Measurements from ENCODE around the gene SORL1-AS1.

Gene SORL1-AS1

GRCh38 chr11:121415856-121416255 lies 36.9 kb downstream of the SORL1-AS1 start:
- H2BK15ac ChIP-seq (ENCODE audit: low read depth, low read length): no peak overlapping the region
- H4K20me1 ChIP-seq (ENCODE audit: control insufficient read depth, insufficient read depth, insufficient read length): no peaks in the 10 kb centered on the region
- H3K27me3 Mint-ChIP-seq (ENCODE audit: low read depth): no peaks in the 10 kb centered on the region
- no peak overlapping the region for H4K91ac ChIP-seq (ENCODE audit: insufficient read length, low read depth, low read length)
- H3K4ac ChIP-seq (ENCODE audit: low read depth, low read length): no peak overlapping the region
- no peak overlapping the region for H2BK120ac ChIP-seq (ENCODE audit: low read depth, low read length, poor library complexity, severe bottlenecking)
- DNase-seq: no peak
- H4K8ac ChIP-seq (replicated peaks; ENCODE audit: insufficient read length, low read depth, low read length): no peak overlapping the region
- H3K79me2 ChIP-seq (ENCODE audit: insufficient read depth, low read length): no peaks in the 10 kb centered on the region
- no peaks in the 10 kb centered on the region; a peak in 1 of 5 replicates for H3K9me3 Mint-ChIP-seq
- no peak overlapping the region for H3K23ac ChIP-seq (ENCODE audit: insufficient read length, low read depth, low read length)
- no peak overlapping the region for H3K14ac ChIP-seq (ENCODE audit: insufficient read depth, low read length)
- no peaks in the 10 kb centered on the region for H3K9me3 ChIP-seq (ENCODE audit: control insufficient read depth, low read depth, low read length)
- H3K18ac ChIP-seq (ENCODE audit: insufficient read length, low read depth, low read length): no peak overlapping the region
- H2BK12ac ChIP-seq (ENCODE audit: insufficient read length, low read depth, low read length): no peak overlapping the region
- no peak overlapping the region for H3K56ac ChIP-seq (ENCODE audit: insufficient read length, low read depth, low read length)
- peaks cover 11 to 15% of the 10 kb centered on the region in 2 experiments for H3K4me1 Mint-ChIP-seq
- H3K36me3 Mint-ChIP-seq (ENCODE audit: insufficient read depth in 1 of 3, low read depth in 3 of 3): no peaks in the 10 kb centered on the region; a peak in 1 of 7 replicates
- H2AFZ ChIP-seq (ENCODE audit: low read length): no peak overlapping the region
- no peaks in the 10 kb centered on the region for H3K23me2 ChIP-seq (ENCODE audit: insufficient read length, low read depth, low read length, poor library complexity, severe bottlenecking)
- no peak overlapping the region for H3K4me3 Mint-ChIP-seq
- H2BK20ac ChIP-seq (ENCODE audit: low read depth, low read length, poor library complexity, severe bottlenecking): no peak overlapping the region
- no peaks in the 10 kb centered on the region for H3K27me3 ChIP-seq (ENCODE audit: insufficient read depth, low read length)
- H3K27ac ChIP-seq (ENCODE audit: insufficient read length, low read depth, low read length): no peak overlapping the region
- H3K4me2 ChIP-seq (ENCODE audit: insufficient read depth, insufficient read length, low read length): no peak overlapping the region
- H3K27ac Mint-ChIP-seq: no peak overlapping the region
- no peak overlapping the region for H3T11ph ChIP-seq (ENCODE audit: low read length)
- H3K4me1 ChIP-seq (ENCODE audit: insufficient read depth, low read length): 0 out of 2 replicates have a peak, but pooled peaks cover 4% of the 10 kb centered on the region
- WGBS (ENCODE audit: extremely low coverage, insufficient read length, low lambda C conversion rate): no CpG with 5 or more reads among the region's 1 CpG
- H3K79me1 ChIP-seq (ENCODE audit: insufficient read depth, low read depth, low read length, poor library complexity, severe bottlenecking): no peaks in the 10 kb centered on the region
- no peak overlapping the region for H2AK5ac ChIP-seq (ENCODE audit: insufficient read length, low read length)
- H4K5ac ChIP-seq (ENCODE audit: insufficient read length, low read depth, low read length): no peak overlapping the region
- no peak overlapping the region for H2BK5ac ChIP-seq (ENCODE audit: insufficient read length, low read length)
- H3K9ac ChIP-seq (ENCODE audit: extremely low read depth, insufficient read length, low read length): no peak overlapping the region
- no peak for TF ChIP-seq CTCF (conservative IDR thresholded peaks at IDR 0.05)
